Keratinocyte (primary cell): ENCODE data around the gene FANCF.

Experiments used
- CTCF ChIP-seq, 3 experiments: IDR thresholded peaks in 1 of 3; conservative IDR thresholded peaks in 1 of 3; optimal IDR thresholded peaks in 1 of 3; 2 replicates in 2 of 3; 3 replicates in 1 of 3; pipeline versions ENCODE3 to v1.5.1; 2011; ENCODE audit warnings: low read length in 3 of 3, mild to moderate bottlenecking in 3 of 3, moderate library complexity in 2 of 3, control low read depth in 1 of 3, inconsistent platforms in 1 of 3; ENCODE audit not compliant: insufficient read depth in 2 of 3; ENCODE audit errors: extremely low read depth in 1 of 3
- EZH2 ChIP-seq: IDR thresholded peaks from one replicate; pipeline ENCODE4 v1.6.1; 2012; ENCODE audit warnings: inconsistent platforms, mild to moderate bottlenecking, low read length, moderate library complexity

- TF ChIP-seq EZH2, result no peak
- no peak for TF ChIP-seq CTCF (optimal IDR thresholded peaks at IDR 0.05 in 1 of 3, IDR thresholded peaks at IDR 0.05 in 1 of 3, conservative IDR thresholded peaks at IDR 0.05 in 1 of 3; ENCODE audit: extremely low read depth in 1 of 3, insufficient read depth in 2 of 3, low read length in 3 of 3)
Measured at GRCh38 chr11:22602504-22602903, 23.1 kb downstream of the FANCF start.
